ENCODE measurements around the gene PGM1.

Gene PGM1

DNA sequence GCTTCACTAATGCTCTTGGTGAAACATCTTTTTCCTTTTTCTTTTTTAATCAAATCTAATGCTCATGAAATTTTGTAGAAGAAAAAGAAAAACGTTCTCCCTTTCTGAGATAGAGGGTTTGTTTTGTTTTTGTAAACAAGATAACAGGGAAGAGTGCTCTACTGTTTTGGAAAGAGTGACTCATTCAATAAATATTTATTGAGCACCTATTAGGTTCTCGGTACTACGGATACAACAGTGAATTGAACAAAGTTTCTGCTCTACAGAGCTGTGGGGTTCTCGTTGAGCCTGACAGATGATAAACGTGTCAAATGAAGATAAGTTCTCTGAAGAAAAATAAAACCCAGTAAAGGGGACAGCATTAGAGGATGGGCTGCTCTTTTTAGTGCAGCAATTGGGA lies 7.0 kb downstream of the PGM1 start:
- Histone ChIP-seq H3K27me3 (ENCODE audit: control insufficient read depth in 2 of 2, insufficient read depth in 2 of 2, low read length in 2 of 2) (no peaks in the 10 kb centered on the region), H3K9me3 (ENCODE audit: control insufficient read depth in 2 of 2, low read length in 2 of 2) (no peaks in the 10 kb centered on the region), H3K4me3 (ENCODE audit: low read length in 2 of 2) (no peak overlapping the region), H3K36me3 (ENCODE audit: control insufficient read depth in 2 of 2, insufficient read depth in 2 of 2, low read length in 2 of 2) (no peaks in the 10 kb centered on the region), H3K4me1 (ENCODE audit: control insufficient read depth in 2 of 2, insufficient read depth in 2 of 2, low read length in 2 of 2) (no peaks in the 10 kb centered on the region), H3K27ac (ENCODE audit: low read depth in 2 of 2, low read length in 2 of 2) (no peak overlapping the region), H3K9ac (ENCODE audit: low read depth in 1 of 2, low read length in 2 of 2) (no peak overlapping the region)

DNA sequence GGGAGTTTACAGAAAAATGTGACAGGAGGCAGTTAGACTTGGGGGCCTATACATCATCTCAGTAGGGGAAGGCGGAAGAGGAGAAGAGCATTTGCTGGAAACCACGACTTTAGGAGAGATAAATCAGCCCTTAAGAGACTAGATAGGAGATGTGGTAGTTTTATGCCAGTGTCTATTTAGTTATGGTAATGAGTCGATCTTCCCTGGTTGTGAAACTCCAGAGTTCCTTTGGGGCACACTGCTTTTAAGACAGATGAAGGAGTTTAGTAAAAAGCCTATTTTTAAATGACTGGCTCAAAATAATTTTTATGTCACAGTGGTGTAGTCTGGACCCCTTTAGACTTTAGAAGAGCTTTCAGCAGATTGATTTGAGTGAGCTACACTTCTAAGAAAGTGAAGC lies 7.8 kb downstream of the PGM1 start:
- H3K27me3 ChIP-seq (ENCODE audit: control insufficient read depth in 2 of 2, insufficient read depth in 2 of 2, low read length in 2 of 2), result no peaks in the 10 kb centered on the region
- no peaks in the 10 kb centered on the region for H3K4me1 ChIP-seq (ENCODE audit: control insufficient read depth in 2 of 2, insufficient read depth in 2 of 2, low read length in 2 of 2)
- no peak overlapping the region for H3K27ac ChIP-seq (ENCODE audit: low read depth in 2 of 2, low read length in 2 of 2)
- H3K9ac ChIP-seq (ENCODE audit: low read depth in 1 of 2, low read length in 2 of 2), result no peak overlapping the region
- H3K9me3 ChIP-seq (ENCODE audit: control insufficient read depth in 2 of 2, low read length in 2 of 2), result no peaks in the 10 kb centered on the region
- H3K36me3 ChIP-seq (ENCODE audit: control insufficient read depth in 2 of 2, insufficient read depth in 2 of 2, low read length in 2 of 2), result no peaks in the 10 kb centered on the region
- H3K4me3 ChIP-seq (ENCODE audit: low read length in 2 of 2), result no peak overlapping the region

DNA sequence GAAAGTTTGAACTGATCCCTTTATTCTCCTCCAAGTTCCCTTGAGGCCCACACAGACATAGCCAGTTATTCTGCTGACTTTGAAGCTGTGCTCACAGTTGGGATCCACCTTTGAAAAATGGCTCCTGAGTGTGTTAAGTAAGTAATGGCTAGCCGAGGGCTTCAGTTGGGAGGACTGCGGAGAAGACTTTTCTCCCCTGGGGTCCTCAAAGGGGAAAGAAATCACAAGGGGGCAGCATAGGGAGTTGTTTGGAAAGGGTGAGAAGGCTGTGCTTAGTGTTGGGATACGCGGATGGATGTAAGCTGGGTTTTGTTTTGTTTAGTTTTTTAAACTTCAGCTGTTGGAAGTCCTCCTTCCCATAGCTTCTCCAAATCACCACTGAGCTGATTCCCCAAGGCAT lies 8.3 kb downstream of the PGM1 start:
- Histone ChIP-seq H3K4me3 (ENCODE audit: low read length in 2 of 2) (no peak overlapping the region), H3K36me3 (ENCODE audit: control insufficient read depth in 2 of 2, insufficient read depth in 2 of 2, low read length in 2 of 2) (no peaks in the 10 kb centered on the region), H3K27ac (ENCODE audit: low read depth in 2 of 2, low read length in 2 of 2) (no peak overlapping the region), H3K4me1 (ENCODE audit: control insufficient read depth in 2 of 2, insufficient read depth in 2 of 2, low read length in 2 of 2) (no peaks in the 10 kb centered on the region), H3K27me3 (ENCODE audit: control insufficient read depth in 2 of 2, insufficient read depth in 2 of 2, low read length in 2 of 2) (no peaks in the 10 kb centered on the region), H3K9me3 (ENCODE audit: control insufficient read depth in 2 of 2, low read length in 2 of 2) (no peaks in the 10 kb centered on the region), H3K9ac (ENCODE audit: low read depth in 1 of 2, low read length in 2 of 2) (no peak overlapping the region)

DNA sequence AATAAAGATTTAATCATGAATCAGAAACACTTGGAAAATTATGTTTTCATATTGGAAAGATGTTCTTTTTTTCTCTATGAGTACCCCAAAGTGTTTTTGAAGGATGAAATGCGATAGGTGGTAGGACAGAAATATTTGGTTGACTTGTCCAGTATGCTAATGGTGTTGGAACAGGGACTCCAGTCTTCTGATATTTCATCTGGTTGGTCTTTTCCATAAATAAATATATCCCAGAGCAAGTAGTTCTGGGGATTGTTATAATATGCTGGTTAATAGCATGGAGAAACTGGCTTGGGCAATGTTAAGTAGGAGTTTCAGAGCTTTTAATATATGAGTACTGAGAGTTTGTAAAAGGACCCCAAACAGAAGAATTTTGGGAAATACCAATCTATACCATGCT lies 8.7 kb downstream of the PGM1 start:
- H3K27me3 ChIP-seq (ENCODE audit: control insufficient read depth in 2 of 2, insufficient read depth in 2 of 2, low read length in 2 of 2), result no peaks in the 10 kb centered on the region
- H3K4me3 ChIP-seq (ENCODE audit: low read length in 2 of 2), result no peak overlapping the region
- no peak overlapping the region for H3K27ac ChIP-seq (ENCODE audit: low read depth in 2 of 2, low read length in 2 of 2)
- no peaks in the 10 kb centered on the region for H3K9me3 ChIP-seq (ENCODE audit: control insufficient read depth in 2 of 2, low read length in 2 of 2)
- no peak overlapping the region for H3K9ac ChIP-seq (ENCODE audit: low read depth in 1 of 2, low read length in 2 of 2)
- H3K4me1 ChIP-seq (ENCODE audit: control insufficient read depth in 2 of 2, insufficient read depth in 2 of 2, low read length in 2 of 2), result no peaks in the 10 kb centered on the region
- H3K36me3 ChIP-seq (ENCODE audit: control insufficient read depth in 2 of 2, insufficient read depth in 2 of 2, low read length in 2 of 2), result no peaks in the 10 kb centered on the region

DNA sequence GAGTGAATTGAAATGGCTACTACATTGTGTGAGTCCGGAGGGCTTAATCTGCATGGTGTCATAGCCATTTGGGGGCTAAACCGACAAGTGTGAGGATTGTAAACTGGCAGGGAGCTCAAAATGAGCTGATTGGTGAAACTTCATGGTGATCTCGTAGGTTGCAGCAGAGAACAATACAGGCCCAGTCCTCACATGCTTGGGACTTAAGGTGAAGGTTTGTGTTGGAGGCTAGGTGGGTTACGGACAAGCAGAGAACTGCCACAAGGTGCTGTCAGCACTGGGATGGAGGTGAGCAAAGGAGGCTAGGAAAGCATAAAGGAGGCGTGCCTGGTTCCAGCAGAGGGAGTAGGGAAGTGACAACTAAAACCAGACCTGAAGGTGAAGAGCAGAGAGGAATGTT lies 9.4 kb downstream of the PGM1 start:
- Histone ChIP-seq H3K9ac (ENCODE audit: low read depth in 1 of 2, low read length in 2 of 2) (no peak overlapping the region), H3K27me3 (ENCODE audit: control insufficient read depth in 2 of 2, insufficient read depth in 2 of 2, low read length in 2 of 2) (no peaks in the 10 kb centered on the region), H3K27ac (ENCODE audit: low read depth in 2 of 2, low read length in 2 of 2) (no peak overlapping the region), H3K4me3 (ENCODE audit: low read length in 2 of 2) (no peak overlapping the region), H3K4me1 (ENCODE audit: control insufficient read depth in 2 of 2, insufficient read depth in 2 of 2, low read length in 2 of 2) (no peaks in the 10 kb centered on the region), H3K36me3 (ENCODE audit: control insufficient read depth in 2 of 2, insufficient read depth in 2 of 2, low read length in 2 of 2) (no peaks in the 10 kb centered on the region), H3K9me3 (ENCODE audit: control insufficient read depth in 2 of 2, low read length in 2 of 2) (no peaks in the 10 kb centered on the region)

DNA sequence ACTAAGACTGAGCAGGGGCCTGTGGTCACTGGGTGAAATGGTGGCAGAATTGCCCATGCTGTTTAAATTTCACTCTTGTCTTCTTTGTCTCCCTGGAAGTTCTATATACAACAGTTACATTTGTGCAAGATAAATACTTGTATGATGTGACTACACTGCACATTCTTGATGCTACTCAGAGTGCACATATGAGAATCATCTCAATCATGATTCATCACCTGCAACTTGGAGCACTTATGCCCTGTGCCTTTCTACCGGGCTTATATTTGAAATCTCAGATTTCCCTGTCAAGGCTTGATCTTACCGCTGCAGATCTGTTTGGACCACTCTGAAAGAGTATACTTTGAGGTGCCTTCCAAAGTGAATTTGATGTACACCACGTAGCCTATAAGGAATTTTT lies 10.6 kb downstream of the PGM1 start:
- Histone ChIP-seq H3K4me3 (ENCODE audit: low read length in 2 of 2) (no peak overlapping the region), H3K9ac (ENCODE audit: low read depth in 1 of 2, low read length in 2 of 2) (no peak overlapping the region), H3K36me3 (ENCODE audit: control insufficient read depth in 2 of 2, insufficient read depth in 2 of 2, low read length in 2 of 2) (no peaks in the 10 kb centered on the region), H3K27ac (ENCODE audit: low read depth in 2 of 2, low read length in 2 of 2) (no peak overlapping the region), H3K4me1 (ENCODE audit: control insufficient read depth in 2 of 2, insufficient read depth in 2 of 2, low read length in 2 of 2) (no peaks in the 10 kb centered on the region), H3K9me3 (ENCODE audit: control insufficient read depth in 2 of 2, low read length in 2 of 2) (no peaks in the 10 kb centered on the region), H3K27me3 (ENCODE audit: control insufficient read depth in 2 of 2, insufficient read depth in 2 of 2, low read length in 2 of 2) (no peaks in the 10 kb centered on the region)

DNA sequence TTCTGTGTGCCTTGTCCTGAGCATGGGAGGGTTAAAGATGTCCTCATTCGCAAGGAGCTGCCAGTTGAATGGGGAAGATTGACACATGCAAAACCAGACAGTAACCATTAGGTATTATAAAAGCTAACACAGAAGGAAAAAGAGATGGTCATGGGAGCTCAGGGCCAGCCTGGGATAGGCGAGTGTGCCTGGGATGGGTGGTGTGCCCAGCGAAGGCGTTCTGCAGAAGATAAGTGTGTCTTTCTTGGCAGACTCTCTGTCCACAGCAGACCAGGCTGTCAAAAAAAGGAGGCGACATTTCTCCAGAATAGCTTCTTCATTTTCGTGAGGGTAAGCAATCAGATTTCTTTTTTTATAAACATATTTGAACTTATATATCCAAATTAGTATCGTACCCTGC lies 14.1 kb downstream of the PGM1 start:
- H3K4me1 ChIP-seq (ENCODE audit: control insufficient read depth in 2 of 2, insufficient read depth in 2 of 2, low read length in 2 of 2), result no peaks in the 10 kb centered on the region
- no peak overlapping the region for H3K4me3 ChIP-seq (ENCODE audit: low read length in 2 of 2)
- no peaks in the 10 kb centered on the region for H3K36me3 ChIP-seq (ENCODE audit: control insufficient read depth in 2 of 2, insufficient read depth in 2 of 2, low read length in 2 of 2)
- no peaks in the 10 kb centered on the region for H3K9me3 ChIP-seq (ENCODE audit: control insufficient read depth in 2 of 2, low read length in 2 of 2)
- no peak overlapping the region for H3K27ac ChIP-seq (ENCODE audit: low read depth in 2 of 2, low read length in 2 of 2)
- H3K27me3 ChIP-seq (ENCODE audit: control insufficient read depth in 2 of 2, insufficient read depth in 2 of 2, low read length in 2 of 2), result no peaks in the 10 kb centered on the region
- no peak overlapping the region for H3K9ac ChIP-seq (ENCODE audit: low read depth in 1 of 2, low read length in 2 of 2)

DNA sequence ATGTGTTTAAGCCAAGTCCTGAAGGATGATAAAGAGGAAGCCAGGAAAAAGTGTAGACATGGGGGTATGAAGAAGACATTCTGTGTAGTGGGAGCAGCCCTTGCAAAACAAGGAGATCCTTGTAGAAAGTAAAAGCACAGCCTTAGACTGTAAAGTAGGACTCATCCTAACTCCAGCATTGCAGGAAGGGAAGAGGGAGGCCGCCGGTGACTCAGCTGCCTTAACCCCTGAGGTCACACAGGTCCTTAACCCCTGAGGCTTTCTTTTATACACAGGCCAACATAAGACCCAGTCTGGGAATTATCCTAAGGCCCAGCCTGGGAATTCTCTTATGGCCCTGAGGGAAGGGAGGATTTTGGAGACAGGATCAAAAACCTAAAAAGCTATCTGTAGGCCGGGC lies 18.0 kb downstream of the PGM1 start:
- H3K4me3 ChIP-seq (ENCODE audit: low read length in 2 of 2), result no peak overlapping the region
- no peak overlapping the region for H3K27ac ChIP-seq (ENCODE audit: low read depth in 2 of 2, low read length in 2 of 2)
- no peaks in the 10 kb centered on the region for H3K4me1 ChIP-seq (ENCODE audit: control insufficient read depth in 2 of 2, insufficient read depth in 2 of 2, low read length in 2 of 2)
- no peak overlapping the region for H3K9ac ChIP-seq (ENCODE audit: low read depth in 1 of 2, low read length in 2 of 2)
- no peaks in the 10 kb centered on the region for H3K27me3 ChIP-seq (ENCODE audit: control insufficient read depth in 2 of 2, insufficient read depth in 2 of 2, low read length in 2 of 2)
- no peaks in the 10 kb centered on the region for H3K36me3 ChIP-seq (ENCODE audit: control insufficient read depth in 2 of 2, insufficient read depth in 2 of 2, low read length in 2 of 2)
- H3K9me3 ChIP-seq (ENCODE audit: control insufficient read depth in 2 of 2, low read length in 2 of 2), result no peaks in the 10 kb centered on the region

DNA sequence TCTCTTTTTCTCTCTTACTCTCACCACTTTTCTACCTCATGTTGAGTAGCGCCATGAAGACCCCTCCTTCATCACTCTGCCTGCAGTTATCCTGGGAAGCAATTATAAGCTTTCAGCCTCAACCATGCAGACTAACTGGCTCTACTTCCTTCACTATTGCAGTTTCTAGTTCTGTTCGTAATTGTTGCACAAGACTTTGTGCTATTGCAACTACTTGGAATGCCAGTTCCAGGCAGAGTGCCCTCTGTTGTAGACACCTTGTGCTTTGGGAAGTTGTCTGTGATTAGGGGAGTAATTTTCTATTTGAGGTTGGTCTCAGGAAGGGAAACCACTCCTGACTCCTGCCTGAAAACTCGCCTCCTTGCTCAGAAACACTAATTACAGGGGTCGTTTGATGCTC lies 19.4 kb downstream of the PGM1 start:
- H3K27me3 ChIP-seq (ENCODE audit: control insufficient read depth in 2 of 2, insufficient read depth in 2 of 2, low read length in 2 of 2), result no peaks in the 10 kb centered on the region
- no peak overlapping the region for H3K9ac ChIP-seq (ENCODE audit: low read depth in 1 of 2, low read length in 2 of 2)
- no peaks in the 10 kb centered on the region for H3K9me3 ChIP-seq (ENCODE audit: control insufficient read depth in 2 of 2, low read length in 2 of 2)
- H3K4me1 ChIP-seq (ENCODE audit: control insufficient read depth in 2 of 2, insufficient read depth in 2 of 2, low read length in 2 of 2), result no peaks in the 10 kb centered on the region
- no peak overlapping the region for H3K27ac ChIP-seq (ENCODE audit: low read depth in 2 of 2, low read length in 2 of 2)
- no peaks in the 10 kb centered on the region for H3K36me3 ChIP-seq (ENCODE audit: control insufficient read depth in 2 of 2, insufficient read depth in 2 of 2, low read length in 2 of 2)
- no peak overlapping the region for H3K4me3 ChIP-seq (ENCODE audit: low read length in 2 of 2)

DNA sequence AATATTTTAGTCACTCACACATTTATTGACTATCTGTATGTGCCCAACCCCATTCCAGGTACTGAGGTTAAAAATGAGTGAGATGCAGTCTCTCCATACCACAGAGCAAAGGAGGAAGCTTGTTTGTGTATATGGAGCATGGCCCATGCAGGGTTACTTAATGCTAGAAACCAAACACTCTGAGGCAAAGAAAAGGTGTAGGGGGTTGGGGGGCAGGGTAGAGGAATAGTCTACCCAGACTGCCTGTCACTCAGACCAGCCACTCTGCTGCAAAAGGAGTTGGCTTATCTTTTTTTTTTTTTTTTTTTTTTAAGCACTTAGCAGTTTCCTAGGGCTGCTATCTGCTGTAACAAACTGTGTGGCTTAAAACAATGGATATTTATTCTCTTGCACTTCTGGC lies 19.8 kb downstream of the PGM1 start:
- no peak overlapping the region for H3K27ac ChIP-seq (ENCODE audit: low read depth in 2 of 2, low read length in 2 of 2)
- no peak overlapping the region for H3K4me3 ChIP-seq (ENCODE audit: low read length in 2 of 2)
- no peaks in the 10 kb centered on the region for H3K36me3 ChIP-seq (ENCODE audit: control insufficient read depth in 2 of 2, insufficient read depth in 2 of 2, low read length in 2 of 2)
- H3K9ac ChIP-seq (ENCODE audit: low read depth in 1 of 2, low read length in 2 of 2), result no peak overlapping the region
- H3K4me1 ChIP-seq (ENCODE audit: control insufficient read depth in 2 of 2, insufficient read depth in 2 of 2, low read length in 2 of 2), result no peaks in the 10 kb centered on the region
- no peaks in the 10 kb centered on the region for H3K9me3 ChIP-seq (ENCODE audit: control insufficient read depth in 2 of 2, low read length in 2 of 2)
- no peaks in the 10 kb centered on the region for H3K27me3 ChIP-seq (ENCODE audit: control insufficient read depth in 2 of 2, insufficient read depth in 2 of 2, low read length in 2 of 2)

DNA sequence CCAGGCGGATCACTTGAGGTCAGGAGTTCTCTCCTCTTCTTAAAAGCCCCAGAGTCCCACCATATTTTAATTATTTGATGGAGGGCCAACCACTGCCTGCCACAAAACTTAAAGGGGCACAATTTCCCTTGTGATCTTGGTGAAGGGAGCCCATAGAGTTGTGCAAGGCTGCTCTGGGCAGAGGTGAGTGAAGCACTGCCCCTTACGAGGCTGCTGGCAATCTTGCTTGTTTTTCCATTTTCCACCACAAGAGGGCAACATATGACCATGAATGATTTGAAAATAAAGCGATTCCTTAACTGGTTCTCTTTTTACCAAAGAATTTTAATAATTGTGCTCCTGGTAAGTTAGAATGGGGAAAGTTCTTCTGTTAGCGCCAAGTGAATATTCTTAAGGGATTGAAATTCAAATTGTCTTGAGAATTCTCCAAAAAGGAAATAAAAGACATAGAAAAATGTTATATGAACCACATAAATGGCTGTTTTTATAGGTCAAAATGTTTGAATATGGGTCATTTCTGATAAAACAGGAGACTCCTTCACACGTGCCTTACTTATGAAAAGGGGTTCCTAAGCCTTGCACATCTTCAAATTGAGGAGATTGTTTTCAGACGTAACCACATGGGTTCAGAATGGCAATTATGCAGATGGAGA lies 22.7 kb downstream of the PGM1 start:
- Histone ChIP-seq H3K9ac (ENCODE audit: low read depth in 1 of 2, low read length in 2 of 2) (no peak overlapping the region), H3K27ac (ENCODE audit: low read depth in 2 of 2, low read length in 2 of 2) (no peak overlapping the region), H3K36me3 (ENCODE audit: control insufficient read depth in 2 of 2, insufficient read depth in 2 of 2, low read length in 2 of 2) (no peaks in the 10 kb centered on the region), H3K4me3 (ENCODE audit: low read length in 2 of 2) (no peak overlapping the region), H3K4me1 (ENCODE audit: control insufficient read depth in 2 of 2, insufficient read depth in 2 of 2, low read length in 2 of 2) (no peaks in the 10 kb centered on the region), H3K27me3 (ENCODE audit: control insufficient read depth in 2 of 2, insufficient read depth in 2 of 2, low read length in 2 of 2) (no peaks in the 10 kb centered on the region), H3K9me3 (ENCODE audit: control insufficient read depth in 2 of 2, low read length in 2 of 2) (no peaks in the 10 kb centered on the region)

Data from mucosa of rectum (tissue), 2 donors.